Mesenchymal stem cell (in vitro differentiated cells and primary cell): ENCODE data around the gene IL21R.

ENCODE experiments used
- DNase-seq: peaks from one replicate; pipeline ENCODE4 v3.0.0-alpha.2; 2013
- H2AFZ ChIP-seq: one replicate; pipeline ENCODE4 v1.6.1; 2013; ENCODE audit warnings: low read depth, mild to moderate bottlenecking, control low read depth, inconsistent platforms, low read length, moderate library complexity
- H2AK5ac ChIP-seq: 2 replicates; pipeline ENCODE4 v1.6.1; 2013; ENCODE audit warnings: low read length, moderate library complexity, mild to moderate bottlenecking, inconsistent platforms; ENCODE audit not compliant: severe bottlenecking
- H2BK120ac ChIP-seq: one replicate; pipeline ENCODE4 v1.6.1; 2013; ENCODE audit warnings: low read depth, mild to moderate bottlenecking, inconsistent platforms, low read length, moderate library complexity
- H2BK12ac ChIP-seq, 2 experiments: one replicate each; pipeline ENCODE4 v1.6.1; 2013; ENCODE audit warnings: inconsistent platforms in 2 of 2, low read length in 2 of 2, mild to moderate bottlenecking in 2 of 2, moderate library complexity in 2 of 2, control low read depth in 1 of 2
- H2BK15ac ChIP-seq: one replicate; pipeline ENCODE4 v1.6.1; 2013; ENCODE audit warnings: mild to moderate bottlenecking, low read depth, inconsistent platforms; ENCODE audit not compliant: poor library complexity, severe bottlenecking
- H2BK5ac ChIP-seq: 2 replicates; pipeline ENCODE4 v1.6.1; 2013; ENCODE audit warnings: low read depth, mild to moderate bottlenecking, low read length, control low read depth, inconsistent platforms; ENCODE audit not compliant: poor library complexity, severe bottlenecking
- H3K14ac ChIP-seq, 2 experiments: one replicate each; pipeline ENCODE4 v1.6.1; 2013; ENCODE audit warnings: inconsistent platforms in 2 of 2, low read length in 2 of 2, control low read depth in 1 of 2, mild to moderate bottlenecking in 1 of 2, moderate library complexity in 1 of 2
- H3K18ac ChIP-seq, 2 experiments: one replicate each; pipeline ENCODE4 v1.6.1; 2013; ENCODE audit warnings: inconsistent platforms in 2 of 2, low read length in 2 of 2, control low read depth in 1 of 2, low read depth in 1 of 2, mild to moderate bottlenecking in 1 of 2
- H3K23ac ChIP-seq, 2 experiments: one replicate each; pipeline ENCODE4 v1.6.1; 2013; ENCODE audit warnings: inconsistent platforms in 2 of 2, low read length in 2 of 2, mild to moderate bottlenecking in 2 of 2, moderate library complexity in 2 of 2, control low read depth in 1 of 2
- H3K27ac ChIP-seq: 2 replicates; pipeline ENCODE4 v1.5.1; 2013; ENCODE audit warnings: mild to moderate bottlenecking, moderate library complexity, low read length, control low read depth, inconsistent platforms; ENCODE audit not compliant: poor library complexity, severe bottlenecking
- H3K27me3 ChIP-seq, 2 experiments: 2 replicates each; pipeline versions ENCODE4 v1.6.1 to v1.7.0; 2013; ENCODE audit warnings: low read length in 2 of 2, mild to moderate bottlenecking in 2 of 2, moderate library complexity in 2 of 2, control low read depth in 1 of 2, inconsistent platforms in 1 of 2; ENCODE audit not compliant: control insufficient read depth in 1 of 2, insufficient read depth in 1 of 2
- H3K36me3 ChIP-seq, 2 experiments: 2 replicates each; pipeline versions ENCODE4 v1.6.1 to v1.7.0; 2013; ENCODE audit warnings: low read length in 2 of 2, control low read depth in 1 of 2, inconsistent platforms in 1 of 2, low read depth in 1 of 2, mild to moderate bottlenecking in 1 of 2; ENCODE audit not compliant: insufficient read depth in 2 of 2, control insufficient read depth in 1 of 2
- H3K4ac ChIP-seq, 2 experiments: one replicate each; pipeline ENCODE4 v1.6.1; 2013; ENCODE audit warnings: inconsistent platforms in 2 of 2, low read length in 2 of 2, mild to moderate bottlenecking in 2 of 2, moderate library complexity in 2 of 2, control low read depth in 1 of 2, low read depth in 1 of 2
- H3K4me1 ChIP-seq: 2 replicates; pipeline ENCODE4 v1.6.1; 2013; ENCODE audit warnings: low read depth, low read length, control low read depth; ENCODE audit not compliant: control insufficient read depth, insufficient read depth
- H3K4me2 ChIP-seq: 2 replicates; pipeline ENCODE4 v1.6.1; 2013; ENCODE audit warnings: low read length, mild to moderate bottlenecking, inconsistent platforms; ENCODE audit not compliant: poor library complexity, severe bottlenecking
- H3K4me3 ChIP-seq, 2 experiments: 2 replicates each; pipeline versions ENCODE4 v1.5.1 to v1.7.0; 2013; ENCODE audit warnings: low read length in 2 of 2, mild to moderate bottlenecking in 2 of 2, control low read depth in 1 of 2, low read depth in 1 of 2; ENCODE audit not compliant: insufficient read depth in 1 of 2
- H3K79me1 ChIP-seq: replicated peaks from 2 replicates; pipeline ENCODE4 v1.6.1; 2013; ENCODE audit warnings: mild to moderate bottlenecking, control low read depth, low read length, inconsistent platforms; ENCODE audit not compliant: poor library complexity, severe bottlenecking
- H3K9ac ChIP-seq: 2 replicates; pipeline ENCODE4 v1.7.0; 2013; ENCODE audit warnings: mild to moderate bottlenecking, low read length, moderate library complexity
- H3K9me3 ChIP-seq: 2 replicates; pipeline ENCODE4 v1.7.0; 2013; ENCODE audit warnings: mild to moderate bottlenecking, low read length; ENCODE audit not compliant: control insufficient read depth
- H4K8ac ChIP-seq: one replicate; pipeline ENCODE4 v1.6.1; 2013; ENCODE audit warnings: inconsistent platforms, mild to moderate bottlenecking, low read length, moderate library complexity
- H4K91ac ChIP-seq: one replicate; pipeline ENCODE4 v1.6.1; 2013; ENCODE audit warnings: mild to moderate bottlenecking, low read length, inconsistent platforms
- WGBS: methylation state at CpG from one replicate; pipeline ENCODE4 v1.1.7; 2013; ENCODE audit warnings: mixed read lengths; 5-methylcytosine and 5-hydroxymethylcytosine counted together

IL21R gene

GRCh38 chr16:27370318-27370717, 31.7 kb upstream of the IL21R start:
- Histone ChIP-seq H2BK120ac (no peak overlapping the region), H2BK5ac (no peak overlapping the region), H4K8ac (no peak overlapping the region), H3K14ac (no peak overlapping the region), H3K9me3 (peaks cover 8% of the 10 kb centered on the region), H3K27me3 (no peaks in the 10 kb centered on the region), H3K4me2 (no peak overlapping the region), H4K91ac (no peak overlapping the region), H2AK5ac (no peak overlapping the region), H2BK12ac (no peak overlapping the region), H3K9ac (no peak overlapping the region), H3K4me3 (no peak overlapping the region), H2AFZ (no peak overlapping the region), H3K23ac (no peak overlapping the region), H2BK15ac (no peak overlapping the region), H3K79me1 (no peaks in the 10 kb centered on the region), H3K4me1 (peaks cover 17% of the 10 kb centered on the region), H3K27ac (no peak overlapping the region), H3K36me3 (peaks cover 0 to 2% of the 10 kb centered on the region in 2 experiments), H3K18ac (no peak overlapping the region), H3K4ac (no peak overlapping the region)
- no peak for DNase-seq

- DNase-seq = no peak
- Histone ChIP-seq H3K4me3 (no peak overlapping the region), H3K9me3 (peaks cover 8% of the 10 kb centered on the region), H3K36me3 (no peaks in the 10 kb centered on the region), H3K79me1 (no peaks in the 10 kb centered on the region), H2BK5ac (no peak overlapping the region), H2BK120ac (no peak overlapping the region), H2BK12ac (no peak overlapping the region), H2AFZ (no peak overlapping the region), H3K4me2 (no peak overlapping the region), H3K4me1 (peaks cover 5% of the 10 kb centered on the region), H3K9ac (no peak overlapping the region), H3K4ac (no peak overlapping the region), H3K14ac (no peak overlapping the region), H4K8ac (no peak overlapping the region), H2AK5ac (no peak overlapping the region), H3K27ac (no peak overlapping the region), H3K27me3 (peaks cover 0 to 5% of the 10 kb centered on the region in 2 experiments), H3K23ac (no peak overlapping the region), H4K91ac (no peak overlapping the region), H2BK15ac (no peak overlapping the region), H3K18ac (no peak overlapping the region)
- 100% methylated on average over 1 of the region's 3 CpGs for WGBS
Observed at GRCh38 chr16:27373312-27373711, 28.7 kb upstream of the IL21R start.

- Histone ChIP-seq H2AK5ac (no peak overlapping the region), H2BK15ac (no peak overlapping the region), H2BK120ac (no peak overlapping the region), H3K18ac (no peak overlapping the region), H3K9me3 (peaks cover 8% of the 10 kb centered on the region), H3K23ac (no peak overlapping the region), H3K27me3 (peaks cover 0 to 12% of the 10 kb centered on the region in 2 experiments), H3K4me2 (no peak overlapping the region), H3K14ac (no peak overlapping the region), H3K27ac (no peak overlapping the region), H4K8ac (no peak overlapping the region), H3K9ac (no peak overlapping the region), H2BK5ac (no peak overlapping the region), H2AFZ (no peak overlapping the region), H2BK12ac (no peak overlapping the region), H4K91ac (no peak overlapping the region), H3K36me3 (no peaks in the 10 kb centered on the region), H3K4ac (no peak overlapping the region), H3K4me3 (no peak overlapping the region), H3K4me1 (peaks cover 5% of the 10 kb centered on the region), H3K79me1 (no peaks in the 10 kb centered on the region)
- DNase-seq = no peak
- 93% methylated on average over 7 of the region's 8 CpGs for WGBS
Observed at GRCh38 chr16:27374221-27374803, 27.7 kb upstream of the IL21R start.

GRCh38 chr16:27374804-27375425, 27.1 kb upstream of the IL21R start:
- Histone ChIP-seq H4K8ac (peak overlapping the region; percentile 55), H3K23ac (no peak overlapping the region), H3K9me3 (peaks cover 8% of the 10 kb centered on the region), H3K27me3 (peaks cover 0 to 12% of the 10 kb centered on the region in 2 experiments), H3K4me3 (no peak overlapping the region), H2AFZ (peak overlapping the region; percentile 18), H2AK5ac (no peak overlapping the region), H3K79me1 (no peaks in the 10 kb centered on the region), H2BK120ac (peak overlapping the region; percentile 6), H3K36me3 (no peaks in the 10 kb centered on the region), H3K4me2 (no peak overlapping the region), H3K9ac (no peak overlapping the region), H3K27ac (no peak overlapping the region), H2BK12ac (no peak overlapping the region), H3K14ac (no peak overlapping the region), H3K4ac (no peak overlapping the region), H4K91ac (no peak overlapping the region), H3K4me1 (peaks cover 5% of the 10 kb centered on the region), H2BK15ac (no peak overlapping the region), H2BK5ac (no peak overlapping the region), H3K18ac (peak overlapping the region in 1 of 2 experiments; percentile 55)
- 18% methylated on average over 9 of the region's 9 CpGs for WGBS
- DNase-seq = peak; percentile 91
